HEK293 (cell line): ENCODE measurements around the gene PLEKHM2.

ENCODE experiments used
- CTCF ChIP-seq: fragments of 450-650 bp; formaldehyde crosslinking; IDR thresholded peaks from 2 replicates; pipeline ENCODE4 v1.5.1; 2016; ENCODE audit warnings: missing biosample characterization, missing genetic modification characterization
- KLF10 ChIP-seq: fragments of 450-650 bp; IDR thresholded peaks from 2 replicates; pipeline ENCODE4 v1.5.1; 2018; ENCODE audit warnings: missing biosample characterization, mild to moderate bottlenecking, missing genetic modification characterization
- KLF7 ChIP-seq: fragments of 450-650 bp; formaldehyde crosslinking; IDR thresholded peaks from 2 replicates; pipeline ENCODE4 v1.5.1; 2016; ENCODE audit warnings: missing biosample characterization, missing genetic modification characterization, borderline replicate concordance
- TCF7L2 ChIP-seq: IDR thresholded peaks from 2 replicates; pipeline ENCODE4 v1.6.1; 2011; ENCODE audit warnings: low read depth, mild to moderate bottlenecking, inconsistent platforms, low read length, moderate library complexity, borderline replicate concordance
- YY1 ChIP-seq: fragments of 450-650 bp; formaldehyde crosslinking; IDR thresholded peaks from 2 replicates; pipeline ENCODE4 v1.5.1; 2018; ENCODE audit warnings: missing biosample characterization, missing genetic modification characterization
- ZNF366 ChIP-seq: fragments of 450-650 bp; formaldehyde crosslinking; conservative IDR thresholded peaks from 2 replicates; pipeline ENCODE4 v1.5.1; 2016; ENCODE audit warnings: missing biosample characterization, missing genetic modification characterization
- ZNF707 ChIP-seq: fragments of 450-650 bp; formaldehyde crosslinking; IDR thresholded peaks from 2 replicates; pipeline ENCODE4 v1.5.1; 2016; ENCODE audit warnings: missing biosample characterization, missing genetic modification characterization
- TF ChIP-seq, protein P1 (sequence below): fragments of 450-650 bp; formaldehyde crosslinking; IDR thresholded peaks from 2 replicates; pipeline ENCODE4 v1.5.1; 2016; ENCODE audit warnings: missing biosample characterization, missing genetic modification characterization
- TF ChIP-seq, protein P2 (sequence below): fragments of 450-650 bp; formaldehyde crosslinking; IDR thresholded peaks from 2 replicates; pipeline ENCODE4 v1.5.1; 2016; ENCODE audit warnings: missing biosample characterization, missing genetic modification characterization, low read depth

DNA sequence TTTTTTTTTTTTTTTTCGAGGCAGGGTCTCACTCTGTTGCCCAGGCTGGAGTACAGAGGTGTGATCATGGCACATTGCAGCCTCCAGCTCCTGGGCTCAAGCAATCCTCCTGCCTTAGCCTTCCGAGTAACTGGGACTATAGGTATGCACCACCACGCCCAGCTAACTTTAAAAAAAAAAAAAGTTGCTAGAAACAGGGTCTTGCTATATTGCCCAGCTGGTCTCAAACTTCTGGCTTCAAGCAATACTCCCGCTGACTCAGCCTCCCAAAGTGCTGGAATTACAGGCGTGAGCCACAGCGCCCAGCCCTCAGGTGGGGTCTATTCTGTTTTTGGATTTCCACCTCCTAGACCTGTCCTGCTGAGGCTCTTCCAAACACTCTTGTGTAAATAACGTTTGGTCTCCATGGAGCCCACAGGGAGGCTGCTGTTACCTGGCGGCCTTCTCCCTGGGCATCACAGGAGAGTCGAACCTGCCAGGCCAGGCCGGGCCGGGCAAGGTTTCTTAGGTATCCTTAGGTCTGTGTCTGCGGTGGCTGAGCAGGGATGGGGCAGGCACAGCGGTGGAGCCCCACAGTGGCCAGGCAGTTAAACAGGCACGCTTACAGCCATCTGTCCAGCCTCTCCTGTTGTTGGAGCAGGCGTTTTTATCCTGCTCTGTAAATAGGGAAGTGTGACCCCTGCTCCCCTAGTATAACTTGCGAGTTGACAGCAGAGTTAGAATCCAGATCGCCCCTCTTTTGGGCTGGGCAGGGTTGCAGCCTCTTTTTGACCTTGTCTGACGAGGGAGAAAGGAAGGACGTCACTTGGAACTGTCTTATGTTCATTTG, 18.8 kb downstream of the PLEKHM2 start:
- TF ChIP-seq CTCF (no peak), ZNF707 (tag by site-specific recombination) (no peak), YY1 (tag by site-specific recombination) (no peak), ZNF366 (tag by site-specific recombination) (no peak), KLF7 (tag by site-specific recombination) (no peak), KLF10 (no peak), TCF7L2 (no peak)
- TF ChIP-seq, protein P1, sequence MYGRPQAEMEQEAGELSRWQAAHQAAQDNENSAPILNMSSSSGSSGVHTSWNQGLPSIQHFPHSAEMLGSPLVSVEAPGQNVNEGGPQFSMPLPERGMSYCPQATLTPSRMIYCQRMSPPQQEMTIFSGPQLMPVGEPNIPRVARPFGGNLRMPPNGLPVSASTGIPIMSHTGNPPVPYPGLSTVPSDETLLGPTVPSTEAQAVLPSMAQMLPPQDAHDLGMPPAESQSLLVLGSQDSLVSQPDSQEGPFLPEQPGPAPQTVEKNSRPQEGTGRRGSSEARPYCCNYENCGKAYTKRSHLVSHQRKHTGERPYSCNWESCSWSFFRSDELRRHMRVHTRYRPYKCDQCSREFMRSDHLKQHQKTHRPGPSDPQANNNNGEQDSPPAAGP (tag by site-specific recombination) = no peak
- TF ChIP-seq, protein P2, sequence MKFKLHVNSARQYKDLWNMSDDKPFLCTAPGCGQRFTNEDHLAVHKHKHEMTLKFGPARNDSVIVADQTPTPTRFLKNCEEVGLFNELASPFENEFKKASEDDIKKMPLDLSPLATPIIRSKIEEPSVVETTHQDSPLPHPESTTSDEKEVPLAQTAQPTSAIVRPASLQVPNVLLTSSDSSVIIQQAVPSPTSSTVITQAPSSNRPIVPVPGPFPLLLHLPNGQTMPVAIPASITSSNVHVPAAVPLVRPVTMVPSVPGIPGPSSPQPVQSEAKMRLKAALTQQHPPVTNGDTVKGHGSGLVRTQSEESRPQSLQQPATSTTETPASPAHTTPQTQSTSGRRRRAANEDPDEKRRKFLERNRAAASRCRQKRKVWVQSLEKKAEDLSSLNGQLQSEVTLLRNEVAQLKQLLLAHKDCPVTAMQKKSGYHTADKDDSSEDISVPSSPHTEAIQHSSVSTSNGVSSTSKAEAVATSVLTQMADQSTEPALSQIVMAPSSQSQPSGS (tag by site-specific recombination) = no peak
